HG03095 (cell line): Measurements from ENCODE around the gene PALM.
"Not testable (repeated sequence)": the region's sequence is repeated elsewhere in the genome, so short reads cannot be mapped to it uniquely, and the experiment has no call there.

Experiments
- ATAC-seq: cut with Tn5 transposase; IDR thresholded peaks from one replicate; pipeline ENCODE4 v1.9.1; 2021; ENCODE audit warnings: moderate library complexity; ENCODE audit not compliant: unreplicated experiment

The PALM gene

GRCh38 chr19:708154-709143 is at the start of gene PALM:
Gene PALM (plus strand): TSS chr19:708935. CDS start chr19:709147, 212 bp downstream.
- ATAC-seq, result no peak

- ATAC-seq, result no peak
Measured at GRCh38 chr19:660793-661426, 47.8 kb upstream of the PALM start.

- peak; percentile 31 for ATAC-seq
Measured at GRCh38 chr19:661427-662196, 47.1 kb upstream of the PALM start.

- no peak for ATAC-seq
Measured at GRCh38 chr19:662207-662961, 46.4 kb upstream of the PALM start.

GRCh38 chr19:662962-663681 is 45.6 kb upstream of the PALM start, which contains the start of gene RNF126:
Gene RNF126 (minus strand): TSS chr19:663214. CDS start chr19:663121, 93 bp downstream.
- peak; percentile 36 for ATAC-seq

- no peak for ATAC-seq
Measured at GRCh38 chr19:663682-664117, 45.0 kb upstream of the PALM start.

GRCh38 chr19:664913-665443 is 43.8 kb upstream of the PALM start:
- no peak for ATAC-seq

GRCh38 chr19:666985-667573 is 41.7 kb upstream of the PALM start:
- ATAC-seq, result not testable (repeated sequence)

GRCh38 chr19:668675-669434 is 39.9 kb upstream of the PALM start:
- ATAC-seq, result not testable (repeated sequence)

GRCh38 chr19:670609-671075 is 38.1 kb upstream of the PALM start:
- no peak for ATAC-seq

- no peak for ATAC-seq
Measured at GRCh38 chr19:674282-675151, 34.2 kb upstream of the PALM start.

GRCh38 chr19:676007-676338 is 32.8 kb upstream of the PALM start:
- ATAC-seq, result no peak

GRCh38 chr19:676339-677105 is 32.2 kb upstream of the PALM start, which contains the start of gene FSTL3:
Gene FSTL3 (plus strand): TSS chr19:676392. CDS start chr19:676424, 32 bp downstream.
- no peak for ATAC-seq

GRCh38 chr19:677201-677600 is 31.5 kb upstream of the PALM start:
- ATAC-seq, result no peak

- no peak for ATAC-seq
Measured at GRCh38 chr19:677601-678436, 30.9 kb upstream of the PALM start.
